ENCODE results near the gene NKX1-1. TPM values are rescaled to one million over a fixed set of nuclear protein-coding genes. Genes with fewer than 3 reads are reported as not detected.
A peak's percentile ranks its signal among the peaks of the same experiment; 100 is the strongest.

The NKX1-1 gene
- total RNA-seq = not detected
- not detected for polyA plus RNA-seq (ENCODE audit: insufficient read length in 6 of 6)
- long read RNA-seq, donor 1 = 0 reads
- long read RNA-seq, donor 2 = 0 reads
- long read RNA-seq, donor 3 = 0 reads
- long read RNA-seq, donor 4 = 0 reads
- long read RNA-seq, donor 5 = 0 reads
- long read RNA-seq, donor 6 = 0 reads
- long read RNA-seq, donor 7 = 0 reads
- long read RNA-seq, donor 8 = 0 reads
- long read RNA-seq, donor 9 = 0 reads
- long read RNA-seq, donor 10 = 0 reads
- long read RNA-seq, donor 11 = 0 reads
- long read RNA-seq, donor 12 = 0 reads

- Histone ChIP-seq H3K9me3 (no peaks in the 10 kb centered on the region), H3K27me3 (peaks cover 98 to 100% of the 10 kb centered on the region in 2 donors), H3K36me3 (no peaks in the 10 kb centered on the region), H3K27ac (no peak within 1 kb of the TSS), H3K4me1 (peaks cover 0 to 9% of the 10 kb centered on the region in 2 donors), H3K4me3 (no peak within 1 kb of the TSS)
- peak in 2 of 4 donors; percentile 15 to 68 for DNase-seq
- ATAC-seq = no peak
- intact Hi-C loops (cut with DNase I) = no loop called here
- no peak for TF ChIP-seq CTCF (IDR thresholded peaks at IDR 0.05)
Measured at GRCh38 chr4:1406394-1406980, at the start of gene NKX1-1. Gene NKX1-1, minus strand, starts transcription at chr4:1406442. Its CDS starts 0 bp downstream, at chr4:1406442.

DNA sequence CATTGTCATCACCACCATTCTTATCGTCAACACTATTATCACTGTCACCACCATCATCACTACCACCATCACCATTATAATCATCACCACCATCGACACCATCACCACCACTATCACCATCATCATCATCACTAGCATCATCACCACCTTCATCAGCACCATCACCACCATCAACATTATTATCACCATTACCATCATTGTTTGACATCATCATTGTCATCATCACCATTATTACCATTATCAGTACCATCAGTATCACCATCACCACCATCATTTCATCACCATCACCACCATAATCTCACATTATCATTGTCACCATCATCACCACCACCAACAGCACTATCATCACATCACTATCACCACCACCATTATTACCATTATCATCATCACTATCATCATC, 47.5 kb upstream of the NKX1-1 start:
- H3K27ac ChIP-seq = no peak overlapping the region
- peaks cover 0 to 2% of the 10 kb centered on the region in 2 donors for H3K9me3 ChIP-seq
- no peak for DNase-seq
- no peak overlapping the region for H3K4me3 ChIP-seq
- H3K27me3 ChIP-seq = peaks cover 0 to 43% of the 10 kb centered on the region in 2 donors
- H3K36me3 ChIP-seq = no peaks in the 10 kb centered on the region
- intact Hi-C loops (cut with DNase I) = no loop called here
- no peak for TF ChIP-seq CTCF (IDR thresholded peaks at IDR 0.05)
- no peak for ATAC-seq
- no peaks in the 10 kb centered on the region for H3K4me1 ChIP-seq

GRCh38 chr4:1452431-1453051, 46.3 kb upstream of the NKX1-1 start:
- DNase-seq = no peak
- ATAC-seq = no peak
- intact Hi-C loops (cut with DNase I) = no loop called here
- Histone ChIP-seq H3K4me3 (no peak overlapping the region), H3K27ac (no peak overlapping the region), H3K9me3 (peaks cover 0 to 2% of the 10 kb centered on the region in 2 donors), H3K4me1 (no peaks in the 10 kb centered on the region), H3K27me3 (peaks cover 0 to 46% of the 10 kb centered on the region in 2 donors), H3K36me3 (no peaks in the 10 kb centered on the region)
- no peak for TF ChIP-seq CTCF (IDR thresholded peaks at IDR 0.05)

DNA sequence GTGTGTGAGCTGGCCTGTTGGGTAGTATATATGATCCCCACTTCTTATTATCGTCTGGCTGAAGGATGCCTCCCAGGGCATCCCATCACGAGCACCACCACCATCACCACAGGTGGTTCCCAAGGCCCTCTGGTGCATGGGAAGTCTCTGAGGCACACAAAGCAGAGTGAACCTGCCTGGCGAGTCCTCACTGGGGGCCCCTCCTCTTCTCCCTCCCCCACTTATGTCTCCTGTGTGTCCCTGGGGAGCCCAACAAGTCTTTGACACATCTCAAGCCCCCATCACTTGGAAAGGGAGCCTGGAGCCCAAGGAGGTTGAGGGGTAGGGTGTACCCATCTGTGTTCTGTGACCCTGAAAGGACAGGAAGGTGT, 45.5 kb upstream of the NKX1-1 start:
- no peak overlapping the region for H3K27ac ChIP-seq
- H3K27me3 ChIP-seq = peaks cover 0 to 50% of the 10 kb centered on the region in 2 donors
- H3K4me1 ChIP-seq = no peaks in the 10 kb centered on the region
- H3K36me3 ChIP-seq = no peaks in the 10 kb centered on the region
- no peak for TF ChIP-seq CTCF (IDR thresholded peaks at IDR 0.05)
- DNase-seq = no peak
- intact Hi-C loops (cut with DNase I) = no loop called here
- no peak overlapping the region for H3K4me3 ChIP-seq
- no peak for ATAC-seq
- H3K9me3 ChIP-seq = peaks cover 0 to 2% of the 10 kb centered on the region in 2 donors

GRCh38 chr4:1451106-1451751, 45.0 kb upstream of the NKX1-1 start:
- DNase-seq = no peak
- intact Hi-C loops (cut with DNase I) = no loop called here
- no peaks in the 10 kb centered on the region for H3K4me1 ChIP-seq
- no peak for TF ChIP-seq CTCF (IDR thresholded peaks at IDR 0.05)
- H3K36me3 ChIP-seq = no peaks in the 10 kb centered on the region
- H3K27ac ChIP-seq = no peak overlapping the region
- H3K9me3 ChIP-seq = peaks cover 0 to 2% of the 10 kb centered on the region in 2 donors
- H3K27me3 ChIP-seq = peaks cover 0 to 55% of the 10 kb centered on the region in 2 donors
- H3K4me3 ChIP-seq = no peak overlapping the region
- no peak for ATAC-seq
